Measurements from ENCODE around the gene SPATA13.

DNA sequence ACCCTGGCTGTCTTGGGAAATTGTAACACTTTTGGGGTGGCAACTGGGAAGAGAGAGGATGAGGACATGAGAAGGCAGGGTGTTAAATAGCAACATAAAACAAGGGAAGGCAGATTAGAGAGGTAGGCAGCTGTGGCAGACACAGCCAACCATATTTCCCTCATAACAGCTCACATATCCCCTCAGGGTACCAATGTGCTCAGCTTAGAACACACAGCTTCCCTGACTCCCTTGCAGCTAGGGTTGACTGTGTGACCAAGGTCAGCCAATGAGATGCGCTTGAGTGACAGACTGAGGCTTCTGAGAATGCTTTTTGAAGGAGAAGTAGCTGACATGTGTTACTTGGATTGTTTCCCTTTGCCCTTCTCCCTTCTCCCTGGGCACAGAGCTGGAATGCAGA, 28.8 kb upstream of the SPATA13 start:
- TF ChIP-seq, protein P1, sequence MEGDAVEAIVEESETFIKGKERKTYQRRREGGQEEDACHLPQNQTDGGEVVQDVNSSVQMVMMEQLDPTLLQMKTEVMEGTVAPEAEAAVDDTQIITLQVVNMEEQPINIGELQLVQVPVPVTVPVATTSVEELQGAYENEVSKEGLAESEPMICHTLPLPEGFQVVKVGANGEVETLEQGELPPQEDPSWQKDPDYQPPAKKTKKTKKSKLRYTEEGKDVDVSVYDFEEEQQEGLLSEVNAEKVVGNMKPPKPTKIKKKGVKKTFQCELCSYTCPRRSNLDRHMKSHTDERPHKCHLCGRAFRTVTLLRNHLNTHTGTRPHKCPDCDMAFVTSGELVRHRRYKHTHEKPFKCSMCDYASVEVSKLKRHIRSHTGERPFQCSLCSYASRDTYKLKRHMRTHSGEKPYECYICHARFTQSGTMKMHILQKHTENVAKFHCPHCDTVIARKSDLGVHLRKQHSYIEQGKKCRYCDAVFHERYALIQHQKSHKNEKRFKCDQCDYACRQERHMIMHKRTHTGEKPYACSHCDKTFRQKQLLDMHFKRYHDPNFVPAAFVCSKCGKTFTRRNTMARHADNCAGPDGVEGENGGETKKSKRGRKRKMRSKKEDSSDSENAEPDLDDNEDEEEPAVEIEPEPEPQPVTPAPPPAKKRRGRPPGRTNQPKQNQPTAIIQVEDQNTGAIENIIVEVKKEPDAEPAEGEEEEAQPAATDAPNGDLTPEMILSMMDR (IDR thresholded peaks at IDR 0.05 in 2 of 3, conservative IDR thresholded peaks at IDR 0.05 in 1 of 3; ENCODE audit: borderline replicate concordance in 1 of 3, insufficient read depth in 1 of 3, low read depth in 2 of 3, low read length in 2 of 3), result no peak
- TF ChIP-seq ZFX (IDR thresholded peaks at IDR 0.05) (no peak), RAD21 (IDR thresholded peaks at IDR 0.05; ENCODE audit: low read depth) (no peak), EZH2phosphoT487 (IDR thresholded peaks at IDR 0.05; ENCODE audit: borderline replicate concordance) (no peak), EZH2 (IDR thresholded peaks at IDR 0.05) (no peak), YY1 (IDR thresholded peaks at IDR 0.05; ENCODE audit: extremely low read depth, insufficient replicate concordance, low read depth, low read length) (no peak), POLR2A (IDR thresholded peaks at IDR 0.05; ENCODE audit: borderline replicate concordance, extremely low read depth, insufficient read depth, insufficient read length) (no peak), POLR2AphosphoS5 (IDR thresholded peaks at IDR 0.05; ENCODE audit: low read depth, low read length) (no peak), CBX3 (IDR thresholded peaks at IDR 0.05; ENCODE audit: low read depth) (no peak), FOSL1 (IDR thresholded peaks at IDR 0.05; ENCODE audit: low read depth) (no peak)
- TF ChIP-seq, protein P2, sequence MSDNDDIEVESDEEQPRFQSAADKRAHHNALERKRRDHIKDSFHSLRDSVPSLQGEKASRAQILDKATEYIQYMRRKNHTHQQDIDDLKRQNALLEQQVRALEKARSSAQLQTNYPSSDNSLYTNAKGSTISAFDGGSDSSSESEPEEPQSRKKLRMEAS (IDR thresholded peaks at IDR 0.05), result no peak
- TF ChIP-seq, protein P3, sequence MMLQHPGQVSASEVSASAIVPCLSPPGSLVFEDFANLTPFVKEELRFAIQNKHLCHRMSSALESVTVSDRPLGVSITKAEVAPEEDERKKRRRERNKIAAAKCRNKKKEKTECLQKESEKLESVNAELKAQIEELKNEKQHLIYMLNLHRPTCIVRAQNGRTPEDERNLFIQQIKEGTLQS (IDR thresholded peaks at IDR 0.05), result no peak
- TF ChIP-seq, protein P4, sequence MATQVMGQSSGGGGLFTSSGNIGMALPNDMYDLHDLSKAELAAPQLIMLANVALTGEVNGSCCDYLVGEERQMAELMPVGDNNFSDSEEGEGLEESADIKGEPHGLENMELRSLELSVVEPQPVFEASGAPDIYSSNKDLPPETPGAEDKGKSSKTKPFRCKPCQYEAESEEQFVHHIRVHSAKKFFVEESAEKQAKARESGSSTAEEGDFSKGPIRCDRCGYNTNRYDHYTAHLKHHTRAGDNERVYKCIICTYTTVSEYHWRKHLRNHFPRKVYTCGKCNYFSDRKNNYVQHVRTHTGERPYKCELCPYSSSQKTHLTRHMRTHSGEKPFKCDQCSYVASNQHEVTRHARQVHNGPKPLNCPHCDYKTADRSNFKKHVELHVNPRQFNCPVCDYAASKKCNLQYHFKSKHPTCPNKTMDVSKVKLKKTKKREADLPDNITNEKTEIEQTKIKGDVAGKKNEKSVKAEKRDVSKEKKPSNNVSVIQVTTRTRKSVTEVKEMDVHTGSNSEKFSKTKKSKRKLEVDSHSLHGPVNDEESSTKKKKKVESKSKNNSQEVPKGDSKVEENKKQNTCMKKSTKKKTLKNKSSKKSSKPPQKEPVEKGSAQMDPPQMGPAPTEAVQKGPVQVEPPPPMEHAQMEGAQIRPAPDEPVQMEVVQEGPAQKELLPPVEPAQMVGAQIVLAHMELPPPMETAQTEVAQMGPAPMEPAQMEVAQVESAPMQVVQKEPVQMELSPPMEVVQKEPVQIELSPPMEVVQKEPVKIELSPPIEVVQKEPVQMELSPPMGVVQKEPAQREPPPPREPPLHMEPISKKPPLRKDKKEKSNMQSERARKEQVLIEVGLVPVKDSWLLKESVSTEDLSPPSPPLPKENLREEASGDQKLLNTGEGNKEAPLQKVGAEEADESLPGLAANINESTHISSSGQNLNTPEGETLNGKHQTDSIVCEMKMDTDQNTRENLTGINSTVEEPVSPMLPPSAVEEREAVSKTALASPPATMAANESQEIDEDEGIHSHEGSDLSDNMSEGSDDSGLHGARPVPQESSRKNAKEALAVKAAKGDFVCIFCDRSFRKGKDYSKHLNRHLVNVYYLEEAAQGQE (IDR thresholded peaks at IDR 0.05; ENCODE audit: low read depth), result no peak
- TF ChIP-seq, protein P5, sequence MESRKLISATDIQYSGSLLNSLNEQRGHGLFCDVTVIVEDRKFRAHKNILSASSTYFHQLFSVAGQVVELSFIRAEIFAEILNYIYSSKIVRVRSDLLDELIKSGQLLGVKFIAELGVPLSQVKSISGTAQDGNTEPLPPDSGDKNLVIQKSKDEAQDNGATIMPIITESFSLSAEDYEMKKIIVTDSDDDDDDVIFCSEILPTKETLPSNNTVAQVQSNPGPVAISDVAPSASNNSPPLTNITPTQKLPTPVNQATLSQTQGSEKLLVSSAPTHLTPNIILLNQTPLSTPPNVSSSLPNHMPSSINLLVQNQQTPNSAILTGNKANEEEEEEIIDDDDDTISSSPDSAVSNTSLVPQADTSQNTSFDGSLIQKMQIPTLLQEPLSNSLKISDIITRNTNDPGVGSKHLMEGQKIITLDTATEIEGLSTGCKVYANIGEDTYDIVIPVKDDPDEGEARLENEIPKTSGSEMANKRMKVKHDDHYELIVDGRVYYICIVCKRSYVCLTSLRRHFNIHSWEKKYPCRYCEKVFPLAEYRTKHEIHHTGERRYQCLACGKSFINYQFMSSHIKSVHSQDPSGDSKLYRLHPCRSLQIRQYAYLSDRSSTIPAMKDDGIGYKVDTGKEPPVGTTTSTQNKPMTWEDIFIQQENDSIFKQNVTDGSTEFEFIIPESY (IDR thresholded peaks at IDR 0.05; ENCODE audit: extremely low read depth, insufficient replicate concordance, low read length), result no peak

Measured in HCT116 (cell line).